ENCODE data around the gene ANO10. TPM values are rescaled to one million over a fixed set of nuclear protein-coding genes. Genes with fewer than 3 reads are reported as not detected.

The ANO10 gene
- total and polyA plus RNA-seq, 8 donors, result 3.6 to 202 (median 12.5) TPM

DNA sequence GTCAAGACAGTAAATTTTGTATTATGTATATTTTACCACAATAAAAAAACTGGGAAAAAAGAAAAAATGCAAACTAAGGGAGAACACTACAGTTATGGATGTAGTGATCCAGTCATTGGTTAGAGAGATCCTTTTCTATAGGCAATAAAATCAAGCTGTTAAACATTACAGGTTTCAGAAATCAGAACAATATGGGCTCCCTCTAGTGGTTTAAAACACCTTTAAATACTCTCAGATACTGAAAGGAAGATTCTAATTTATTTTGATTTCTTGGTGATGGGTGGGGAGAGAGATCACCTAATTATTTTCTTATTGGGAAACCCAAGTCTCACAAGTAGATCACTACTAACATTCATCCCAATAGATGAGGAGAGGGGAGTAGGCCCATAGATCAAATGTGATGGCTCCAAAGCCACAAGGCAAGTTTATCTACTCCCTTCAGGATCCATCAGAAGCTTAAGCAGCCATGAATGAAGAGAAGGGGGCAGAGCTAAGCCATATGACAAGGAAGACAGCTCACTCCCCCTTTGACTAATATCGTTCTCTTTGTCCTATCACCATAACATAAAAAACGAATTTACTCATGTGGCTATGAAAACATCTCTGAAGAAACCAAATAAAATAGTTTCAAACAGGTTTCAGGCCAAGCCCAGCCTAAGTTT, 118.6 kb downstream of the ANO10 start:
- Histone ChIP-seq H3K4me1 (peaks cover 0 to 6% (median 0%) of the 10 kb centered on the region in 4 donors), H3K9me3 (no peaks in the 10 kb centered on the region), H3K4me3 (no peak overlapping the region), H3K27me3 (no peaks in the 10 kb centered on the region), H3K36me3 (no peaks in the 10 kb centered on the region), H3K27ac (no peak overlapping the region)
- WGBS, 5 donors, result 31 to 46% (median 40%) methylated on average over 2 of the region's 2 CpGs
- peak in 1 of 2 donors; percentile 56 for DNase-seq
- TF ChIP-seq POLR2AphosphoS5 (IDR thresholded peaks at IDR 0.05), result no peak
- TF ChIP-seq, protein P1, sequence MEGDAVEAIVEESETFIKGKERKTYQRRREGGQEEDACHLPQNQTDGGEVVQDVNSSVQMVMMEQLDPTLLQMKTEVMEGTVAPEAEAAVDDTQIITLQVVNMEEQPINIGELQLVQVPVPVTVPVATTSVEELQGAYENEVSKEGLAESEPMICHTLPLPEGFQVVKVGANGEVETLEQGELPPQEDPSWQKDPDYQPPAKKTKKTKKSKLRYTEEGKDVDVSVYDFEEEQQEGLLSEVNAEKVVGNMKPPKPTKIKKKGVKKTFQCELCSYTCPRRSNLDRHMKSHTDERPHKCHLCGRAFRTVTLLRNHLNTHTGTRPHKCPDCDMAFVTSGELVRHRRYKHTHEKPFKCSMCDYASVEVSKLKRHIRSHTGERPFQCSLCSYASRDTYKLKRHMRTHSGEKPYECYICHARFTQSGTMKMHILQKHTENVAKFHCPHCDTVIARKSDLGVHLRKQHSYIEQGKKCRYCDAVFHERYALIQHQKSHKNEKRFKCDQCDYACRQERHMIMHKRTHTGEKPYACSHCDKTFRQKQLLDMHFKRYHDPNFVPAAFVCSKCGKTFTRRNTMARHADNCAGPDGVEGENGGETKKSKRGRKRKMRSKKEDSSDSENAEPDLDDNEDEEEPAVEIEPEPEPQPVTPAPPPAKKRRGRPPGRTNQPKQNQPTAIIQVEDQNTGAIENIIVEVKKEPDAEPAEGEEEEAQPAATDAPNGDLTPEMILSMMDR (IDR thresholded peaks at IDR 0.05), result peak in 4 of 7 experiments; percentile 26 to 54 (median 40)
- intact Hi-C loops (cut with DNase I; ENCODE audit: low total_unique reads), result no loop called here

DNA sequence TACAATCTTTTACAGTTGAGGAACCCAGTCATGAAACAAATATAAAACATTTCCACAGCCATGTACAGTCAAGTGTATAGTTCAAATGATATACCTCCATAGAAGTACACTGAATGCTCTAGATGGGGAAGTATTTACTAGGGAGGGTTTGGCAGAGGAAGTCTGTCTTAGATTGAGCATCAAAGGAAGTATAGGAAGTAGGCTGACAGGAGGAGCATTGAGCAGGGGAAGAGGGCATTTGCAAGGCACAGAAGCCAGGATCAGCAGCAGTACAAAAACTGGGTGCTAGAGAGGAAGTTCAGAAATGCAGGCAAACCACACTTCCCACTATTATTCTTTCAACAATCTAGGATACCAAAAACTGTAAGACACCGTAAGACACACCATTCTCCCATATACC, 122.6 kb downstream of the ANO10 start:
- TF ChIP-seq EP300 (IDR thresholded peaks at IDR 0.05) (no peak), POLR2A (IDR thresholded peaks at IDR 0.05) (no peak), POLR2AphosphoS5 (IDR thresholded peaks at IDR 0.05) (no peak)
- TF ChIP-seq, protein P1 (IDR thresholded peaks at IDR 0.05), result no peak
- no peak overlapping the region for H3K4me3 ChIP-seq
- H3K9me3 ChIP-seq, result no peaks in the 10 kb centered on the region
- 70 to 85% (median 77%) methylated on average over 1 of the region's 1 CpG for WGBS, 5 donors
- H3K4me1 ChIP-seq, result peaks cover 0 to 11% (median 0%) of the 10 kb centered on the region in 4 donors
- no peak overlapping the region for H3K27ac ChIP-seq
- H3K27me3 ChIP-seq, result no peaks in the 10 kb centered on the region
- H3K36me3 ChIP-seq, result no peaks in the 10 kb centered on the region
- no peak for DNase-seq
- intact Hi-C loops (cut with DNase I; ENCODE audit: low total_unique reads), result no loop called here

DNA sequence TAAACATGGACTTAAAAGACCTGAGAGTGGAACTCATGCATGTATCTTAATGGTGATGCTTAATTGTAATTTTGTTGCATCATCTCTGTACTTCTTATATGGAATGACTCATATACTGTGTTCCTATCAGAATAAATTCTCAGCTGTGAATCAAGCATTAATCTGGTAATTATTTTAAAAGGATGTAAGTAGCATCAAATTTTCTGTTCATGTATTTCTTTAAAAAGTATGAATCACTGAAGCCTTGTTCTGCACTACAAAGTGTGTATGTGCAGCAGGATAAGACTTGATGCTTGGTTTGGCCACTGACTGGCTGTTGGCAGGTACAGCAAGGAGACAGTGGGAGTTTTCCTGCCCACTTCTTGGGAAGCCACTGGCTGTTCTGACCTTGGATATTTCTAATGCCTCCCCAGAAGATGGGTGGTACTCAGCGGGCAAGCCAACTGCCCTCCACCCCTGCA, 123.9 kb downstream of the ANO10 start:
- H3K27ac ChIP-seq, result peak overlapping the region in 1 of 5 donors; percentile 11
- no peak overlapping the region for H3K4me3 ChIP-seq
- intact Hi-C loops (cut with DNase I; ENCODE audit: low total_unique reads), result no loop called here
- no peak for TF ChIP-seq EP300 (IDR thresholded peaks at IDR 0.05)
- TF ChIP-seq POLR2AphosphoS5 (IDR thresholded peaks at IDR 0.05), result no peak
- TF ChIP-seq, protein P1 (IDR thresholded peaks at IDR 0.05), result no peak
- TF ChIP-seq POLR2A (IDR thresholded peaks at IDR 0.05), result no peak
- no peaks in the 10 kb centered on the region for H3K36me3 ChIP-seq
- WGBS, 5 donors, result 75 to 100% (median 93%) methylated on average over 1 of the region's 1 CpG
- peaks cover 0 to 11% (median 0%) of the 10 kb centered on the region in 4 donors for H3K4me1 ChIP-seq
- no peak for DNase-seq
- H3K9me3 ChIP-seq, result no peaks in the 10 kb centered on the region
- H3K27me3 ChIP-seq, result no peaks in the 10 kb centered on the region

DNA sequence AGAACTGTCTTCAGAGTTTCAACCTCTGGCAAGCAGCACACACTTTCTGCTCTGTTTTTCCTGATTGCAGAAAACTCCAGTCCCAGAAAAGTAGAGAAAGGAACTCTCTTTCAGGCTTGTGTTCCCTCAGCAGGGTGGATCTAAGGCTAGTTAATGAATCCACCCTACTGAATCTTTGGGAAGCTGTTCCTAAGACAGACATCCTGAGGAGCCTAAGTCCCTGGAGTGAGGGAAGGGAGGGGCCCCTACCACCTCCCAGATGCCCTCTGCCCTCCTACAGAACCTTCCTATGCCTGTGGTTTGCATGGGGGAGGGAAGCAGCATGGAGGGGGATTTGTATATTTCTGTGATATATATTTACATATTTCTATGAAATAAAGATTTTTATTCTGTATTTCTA, 124.4 kb downstream of the ANO10 start:
- DNase-seq, result no peak
- intact Hi-C loops (cut with DNase I; ENCODE audit: low total_unique reads), result no loop called here
- peaks cover 0 to 11% (median 0%) of the 10 kb centered on the region in 4 donors for H3K4me1 ChIP-seq
- H3K27ac ChIP-seq, result no peak overlapping the region
- no peaks in the 10 kb centered on the region for H3K9me3 ChIP-seq
- H3K27me3 ChIP-seq, result no peaks in the 10 kb centered on the region
- H3K36me3 ChIP-seq, result no peaks in the 10 kb centered on the region
- H3K4me3 ChIP-seq, result no peak overlapping the region
- TF ChIP-seq POLR2A (IDR thresholded peaks at IDR 0.05), result no peak
- TF ChIP-seq EP300 (IDR thresholded peaks at IDR 0.05), result no peak
- TF ChIP-seq, protein P1 (IDR thresholded peaks at IDR 0.05), result no peak
- TF ChIP-seq POLR2AphosphoS5 (IDR thresholded peaks at IDR 0.05), result no peak

Measured in stomach (tissue), 9 donors.